ENCODE results near the gene CCDC149. TPM values are rescaled to one million over a fixed set of nuclear protein-coding genes. Genes with fewer than 3 reads are reported as not detected.

The CCDC149 gene
- total RNA-seq, 1 experiment from 2014 or later: 3.6 TPM

DNA sequence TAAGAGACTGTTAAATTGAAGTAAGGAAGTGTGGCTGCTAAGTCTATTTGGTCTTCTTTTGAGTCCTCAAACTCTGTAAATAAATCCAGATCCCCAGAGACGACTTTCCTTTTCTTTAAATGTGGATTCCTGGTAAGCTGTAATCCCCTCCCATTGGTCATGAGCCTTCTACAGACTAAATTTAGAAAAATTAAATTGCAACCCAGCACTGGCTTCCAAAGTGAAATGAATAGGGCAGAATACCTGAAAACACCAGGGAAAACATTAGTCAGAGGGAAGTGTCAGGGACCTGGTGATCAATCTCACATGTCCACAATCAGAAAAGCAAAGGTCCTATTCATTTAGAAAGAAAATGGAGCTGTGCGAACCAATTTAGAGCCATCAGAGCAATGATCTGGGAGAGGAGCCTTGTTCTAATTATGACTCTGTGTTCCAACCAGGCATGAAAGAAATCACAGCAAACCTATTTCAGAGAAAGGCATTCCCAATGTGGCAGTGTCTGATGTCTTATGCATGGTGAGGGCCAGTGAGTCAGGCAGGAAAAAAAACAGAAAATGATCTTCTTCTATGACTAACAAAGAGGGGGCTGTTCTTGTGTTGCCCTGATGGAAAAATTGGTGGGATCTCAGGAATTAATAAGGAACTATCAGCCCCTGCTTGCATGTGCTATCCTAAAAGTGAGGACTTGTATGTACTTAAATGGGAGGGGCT, 19.8 kb upstream of the CCDC149 start:
- in situ Hi-C loops (cut with HindIII; ENCODE audit: low pct_unique_long_range_greater_than_20kb, low sequenced_read_pairs): no loop called here
- CTCF ChIA-PET: no interaction called here
- no peak for ATAC-seq
- Histone ChIP-seq H3K9me3 (ENCODE audit: control insufficient read depth, insufficient read depth, low read depth, low read length) (no peaks in the 10 kb centered on the region), H3K4me1 (ENCODE audit: control insufficient read depth, insufficient read depth, low read length) (no peaks in the 10 kb centered on the region), H3K27ac (ENCODE audit: low read length) (no peak overlapping the region), H3K36me3 (ENCODE audit: control insufficient read depth, insufficient read depth, low read length) (no peaks in the 10 kb centered on the region), H3K27me3 (ENCODE audit: control insufficient read depth, insufficient read depth, low read length) (no peaks in the 10 kb centered on the region), H3K4me3 (ENCODE audit: low read depth in 2 of 2, low read length in 2 of 2) (no peak overlapping the region)
- intact Hi-C loops (cut with micrococcal nuclease; ENCODE audit: unreplicated experiment): no loop called here
- POLR2A ChIA-PET: no interaction called here
- BruUV-seq (replicated peaks): no TSS peak
- DNase-seq (ENCODE audit: low read depth, low spot score): no peak
- TF ChIP-seq SIN3A (IDR thresholded peaks at IDR 0.05; ENCODE audit: borderline replicate concordance, insufficient read depth, low read depth, low read length): no peak
- no peak for TF ChIP-seq POLR2AphosphoS5 (IDR thresholded peaks at IDR 0.05; ENCODE audit: low read depth, low read length)
- TF ChIP-seq TCF7L2 (IDR thresholded peaks at IDR 0.05; ENCODE audit: low read depth, low read length): no peak
- TF ChIP-seq, protein P1, sequence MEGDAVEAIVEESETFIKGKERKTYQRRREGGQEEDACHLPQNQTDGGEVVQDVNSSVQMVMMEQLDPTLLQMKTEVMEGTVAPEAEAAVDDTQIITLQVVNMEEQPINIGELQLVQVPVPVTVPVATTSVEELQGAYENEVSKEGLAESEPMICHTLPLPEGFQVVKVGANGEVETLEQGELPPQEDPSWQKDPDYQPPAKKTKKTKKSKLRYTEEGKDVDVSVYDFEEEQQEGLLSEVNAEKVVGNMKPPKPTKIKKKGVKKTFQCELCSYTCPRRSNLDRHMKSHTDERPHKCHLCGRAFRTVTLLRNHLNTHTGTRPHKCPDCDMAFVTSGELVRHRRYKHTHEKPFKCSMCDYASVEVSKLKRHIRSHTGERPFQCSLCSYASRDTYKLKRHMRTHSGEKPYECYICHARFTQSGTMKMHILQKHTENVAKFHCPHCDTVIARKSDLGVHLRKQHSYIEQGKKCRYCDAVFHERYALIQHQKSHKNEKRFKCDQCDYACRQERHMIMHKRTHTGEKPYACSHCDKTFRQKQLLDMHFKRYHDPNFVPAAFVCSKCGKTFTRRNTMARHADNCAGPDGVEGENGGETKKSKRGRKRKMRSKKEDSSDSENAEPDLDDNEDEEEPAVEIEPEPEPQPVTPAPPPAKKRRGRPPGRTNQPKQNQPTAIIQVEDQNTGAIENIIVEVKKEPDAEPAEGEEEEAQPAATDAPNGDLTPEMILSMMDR (IDR thresholded peaks at IDR 0.05): no peak
- TF ChIP-seq, protein P2, sequence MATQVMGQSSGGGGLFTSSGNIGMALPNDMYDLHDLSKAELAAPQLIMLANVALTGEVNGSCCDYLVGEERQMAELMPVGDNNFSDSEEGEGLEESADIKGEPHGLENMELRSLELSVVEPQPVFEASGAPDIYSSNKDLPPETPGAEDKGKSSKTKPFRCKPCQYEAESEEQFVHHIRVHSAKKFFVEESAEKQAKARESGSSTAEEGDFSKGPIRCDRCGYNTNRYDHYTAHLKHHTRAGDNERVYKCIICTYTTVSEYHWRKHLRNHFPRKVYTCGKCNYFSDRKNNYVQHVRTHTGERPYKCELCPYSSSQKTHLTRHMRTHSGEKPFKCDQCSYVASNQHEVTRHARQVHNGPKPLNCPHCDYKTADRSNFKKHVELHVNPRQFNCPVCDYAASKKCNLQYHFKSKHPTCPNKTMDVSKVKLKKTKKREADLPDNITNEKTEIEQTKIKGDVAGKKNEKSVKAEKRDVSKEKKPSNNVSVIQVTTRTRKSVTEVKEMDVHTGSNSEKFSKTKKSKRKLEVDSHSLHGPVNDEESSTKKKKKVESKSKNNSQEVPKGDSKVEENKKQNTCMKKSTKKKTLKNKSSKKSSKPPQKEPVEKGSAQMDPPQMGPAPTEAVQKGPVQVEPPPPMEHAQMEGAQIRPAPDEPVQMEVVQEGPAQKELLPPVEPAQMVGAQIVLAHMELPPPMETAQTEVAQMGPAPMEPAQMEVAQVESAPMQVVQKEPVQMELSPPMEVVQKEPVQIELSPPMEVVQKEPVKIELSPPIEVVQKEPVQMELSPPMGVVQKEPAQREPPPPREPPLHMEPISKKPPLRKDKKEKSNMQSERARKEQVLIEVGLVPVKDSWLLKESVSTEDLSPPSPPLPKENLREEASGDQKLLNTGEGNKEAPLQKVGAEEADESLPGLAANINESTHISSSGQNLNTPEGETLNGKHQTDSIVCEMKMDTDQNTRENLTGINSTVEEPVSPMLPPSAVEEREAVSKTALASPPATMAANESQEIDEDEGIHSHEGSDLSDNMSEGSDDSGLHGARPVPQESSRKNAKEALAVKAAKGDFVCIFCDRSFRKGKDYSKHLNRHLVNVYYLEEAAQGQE (IDR thresholded peaks at IDR 0.05; ENCODE audit: insufficient read depth in 1 of 2, low read depth in 2 of 2, low read length in 1 of 2): no peak

DNA sequence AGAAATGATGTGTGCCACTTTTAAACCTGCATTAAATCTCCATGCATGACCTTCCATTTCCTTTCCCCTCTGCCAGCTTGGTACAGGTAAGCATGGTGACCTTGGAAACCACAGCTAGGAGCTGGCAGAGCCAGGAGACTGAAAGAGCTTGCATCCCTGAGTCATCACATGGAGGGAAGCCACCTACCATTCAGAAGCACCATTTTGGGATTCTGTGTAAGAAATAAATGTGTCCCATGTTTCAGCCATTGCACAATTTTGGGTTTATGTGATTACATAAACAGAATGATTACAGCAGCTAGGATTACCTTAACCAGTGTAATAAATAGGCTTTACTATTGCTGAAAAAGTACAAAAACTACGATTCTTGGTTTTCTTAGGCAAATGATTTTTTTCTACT, 17.3 kb upstream of the CCDC149 start:
- TF ChIP-seq, protein P2 (IDR thresholded peaks at IDR 0.05; ENCODE audit: insufficient read depth in 1 of 2, low read depth in 2 of 2, low read length in 1 of 2): no peak
- no peak for TF ChIP-seq SIN3A (IDR thresholded peaks at IDR 0.05; ENCODE audit: borderline replicate concordance, insufficient read depth, low read depth, low read length)
- TF ChIP-seq POLR2AphosphoS5 (IDR thresholded peaks at IDR 0.05; ENCODE audit: low read depth, low read length): no peak
- TF ChIP-seq, protein P1 (IDR thresholded peaks at IDR 0.05): no peak
- TF ChIP-seq TCF7L2 (IDR thresholded peaks at IDR 0.05; ENCODE audit: low read depth, low read length): no peak
- in situ Hi-C loops (cut with HindIII; ENCODE audit: low pct_unique_long_range_greater_than_20kb, low sequenced_read_pairs): no loop called here
- no peak overlapping the region for H3K27ac ChIP-seq (ENCODE audit: low read length)
- POLR2A ChIA-PET: no interaction called here
- ATAC-seq: no peak
- H3K36me3 ChIP-seq (ENCODE audit: control insufficient read depth, insufficient read depth, low read length): no peaks in the 10 kb centered on the region
- CTCF ChIA-PET: no interaction called here
- BruUV-seq (replicated peaks): no TSS peak
- H3K4me3 ChIP-seq (ENCODE audit: low read depth in 2 of 2, low read length in 2 of 2): no peak overlapping the region
- intact Hi-C loops (cut with micrococcal nuclease; ENCODE audit: unreplicated experiment): no loop called here
- no peaks in the 10 kb centered on the region for H3K27me3 ChIP-seq (ENCODE audit: control insufficient read depth, insufficient read depth, low read length)
- no peak for DNase-seq (ENCODE audit: low read depth, low spot score)
- H3K9me3 ChIP-seq (ENCODE audit: control insufficient read depth, insufficient read depth, low read depth, low read length): no peaks in the 10 kb centered on the region
- no peaks in the 10 kb centered on the region for H3K4me1 ChIP-seq (ENCODE audit: control insufficient read depth, insufficient read depth, low read length)

All from Panc1 (cell line).